ENCODE data around the gene PHF21A.

The PHF21A gene

DNA sequence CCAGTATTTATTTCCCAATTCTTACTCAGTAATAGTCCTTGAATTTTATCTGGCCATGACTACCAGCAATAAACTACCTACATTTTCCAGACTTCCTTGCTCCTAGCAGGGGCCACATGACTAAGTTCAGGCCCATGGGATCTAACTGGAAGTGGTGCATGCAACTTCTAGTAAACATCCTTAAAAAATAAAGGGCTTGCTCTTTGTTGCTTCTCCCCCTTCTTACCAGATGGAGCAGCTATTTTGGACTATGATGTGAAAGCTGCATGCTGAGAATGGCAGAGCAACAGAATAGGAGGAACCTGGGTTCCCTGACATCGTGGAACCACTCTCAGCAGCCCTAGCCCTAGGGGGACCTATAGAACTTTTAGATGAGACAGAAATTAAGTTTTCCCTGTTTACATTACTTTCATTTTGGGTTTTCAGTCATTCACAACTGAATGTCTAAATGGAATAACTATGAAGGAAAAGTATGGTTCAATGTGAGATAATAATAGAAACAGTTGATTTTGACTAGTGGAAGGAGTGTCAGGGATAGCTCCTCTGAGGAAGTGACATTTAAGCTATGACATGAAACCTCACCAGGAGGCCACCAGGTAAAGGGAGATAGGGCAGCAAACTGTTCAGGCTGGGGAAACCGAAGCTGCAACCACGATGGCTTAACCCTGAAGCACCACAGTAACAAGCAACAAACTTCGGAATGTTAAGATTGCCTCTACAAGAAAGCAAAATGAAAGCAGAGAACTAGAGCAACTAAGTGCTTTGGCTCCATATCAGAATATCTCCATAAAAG is 48.9 kb downstream of the PHF21A start:
- DNase-seq = no peak

DNA sequence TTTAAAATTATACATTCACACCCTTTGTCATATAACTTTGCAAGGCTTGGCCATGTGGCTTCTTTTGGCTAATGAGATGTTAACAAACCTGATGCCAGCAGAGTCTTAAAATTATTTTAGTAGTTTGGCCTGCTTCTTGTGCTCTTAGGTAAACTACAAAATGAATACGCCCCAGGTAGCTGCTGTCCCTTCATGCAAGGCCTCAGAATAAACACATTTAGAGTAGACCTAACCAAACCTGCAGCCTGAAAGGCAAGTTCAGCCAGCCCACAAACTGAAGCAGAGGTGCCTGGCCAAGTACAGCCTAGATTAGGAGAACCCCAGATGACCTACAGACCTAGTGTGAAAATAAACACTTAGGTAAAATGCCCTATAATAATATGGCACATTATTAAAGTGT is 50.2 kb downstream of the PHF21A start:
- DNase-seq = no peak

DNA sequence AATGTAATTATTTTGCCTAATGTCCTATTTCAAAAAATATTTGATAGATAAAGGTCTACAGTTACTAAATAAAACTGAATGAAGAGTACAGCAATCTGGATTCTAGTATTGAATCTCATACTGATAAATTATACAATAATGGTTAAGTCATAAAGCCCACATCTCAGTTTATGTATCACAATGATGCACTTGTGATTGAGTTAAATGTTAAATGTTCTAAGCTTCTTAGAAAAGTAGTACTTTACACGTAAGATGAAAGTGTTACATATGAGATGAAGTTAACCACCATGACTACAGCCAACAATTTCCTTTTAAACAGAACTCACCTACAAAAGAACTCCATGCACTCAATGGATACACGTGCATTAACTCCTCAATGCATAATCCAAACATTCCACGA is 51.7 kb downstream of the PHF21A start:
- DNase-seq = no peak

DNA sequence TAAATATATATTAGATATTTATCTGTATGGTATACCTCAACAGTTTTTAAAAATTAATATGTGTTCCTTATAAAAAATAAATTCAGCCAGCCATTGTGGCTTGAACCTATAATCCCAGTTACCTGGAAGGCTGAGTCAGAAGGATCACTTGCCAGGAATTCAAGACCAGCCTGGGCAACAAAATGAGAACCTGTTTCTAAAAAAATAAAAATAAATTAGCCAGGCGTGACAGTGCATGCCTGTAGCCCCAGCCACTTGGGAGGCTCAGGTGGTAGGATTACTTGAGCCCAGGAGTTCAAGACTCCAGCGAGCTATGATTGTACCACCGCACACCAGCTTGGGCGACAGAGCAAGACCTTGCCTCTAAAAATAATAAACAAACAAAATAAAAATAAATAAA is 54.9 kb downstream of the PHF21A start:
- DNase-seq = no peak

DNA sequence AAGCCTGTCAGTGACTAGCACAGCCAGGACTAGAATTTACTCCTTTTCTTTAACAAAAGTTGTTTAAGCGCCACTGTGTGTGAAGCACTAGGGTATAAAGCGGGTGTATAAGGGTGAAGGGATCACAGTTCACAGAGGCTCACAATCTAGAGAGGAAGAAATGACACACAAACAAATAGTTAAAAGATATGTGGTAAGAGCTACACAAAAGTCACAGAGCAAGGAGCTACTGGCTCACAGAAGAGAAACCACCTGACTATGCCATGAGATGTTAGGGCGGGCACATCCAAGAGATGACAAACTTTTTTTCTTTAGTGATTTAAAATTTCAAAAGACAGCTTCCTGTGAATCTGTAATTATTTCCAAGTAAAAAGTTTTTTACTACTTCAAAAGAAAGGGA is 55.6 kb downstream of the PHF21A start:
- DNase-seq = no peak

DNA sequence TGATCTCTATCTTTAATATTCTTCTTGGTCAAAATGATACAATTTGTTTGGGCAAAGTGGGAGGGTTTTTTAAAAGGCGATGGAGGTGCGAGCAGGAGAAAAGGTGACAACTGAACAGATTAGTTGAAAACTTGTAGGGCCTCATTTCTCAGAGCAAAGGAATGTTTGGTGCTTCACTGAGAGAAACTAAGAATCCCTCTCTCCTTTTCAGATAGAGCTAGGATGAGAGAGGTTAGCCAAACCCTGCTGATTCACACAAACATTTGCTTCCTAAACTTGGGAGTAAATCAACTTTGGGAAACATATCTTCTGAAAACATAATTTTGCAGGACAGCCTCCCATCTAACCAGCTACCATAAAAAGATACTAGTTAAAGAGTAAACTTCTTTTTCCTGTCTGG is 57.0 kb downstream of the PHF21A start:
- DNase-seq = no peak

DNA sequence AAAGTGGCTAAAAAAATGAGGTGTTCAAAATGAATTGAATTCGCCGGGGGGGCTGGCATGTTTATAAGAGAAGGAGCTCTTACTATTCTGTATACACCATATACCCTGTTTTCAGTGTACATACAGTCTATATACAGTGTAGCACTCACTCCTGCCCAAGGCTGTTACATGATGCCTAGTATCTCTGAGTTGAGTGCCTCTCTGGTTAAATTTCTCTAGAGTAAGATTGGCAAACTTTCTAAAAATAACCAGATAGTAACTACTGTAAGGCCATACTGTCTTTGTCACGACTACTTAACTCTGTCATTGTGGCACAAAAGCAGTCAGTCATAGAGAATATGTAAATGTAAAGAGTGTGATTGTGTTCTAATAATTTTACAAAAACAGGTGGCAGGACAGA is 58.1 kb downstream of the PHF21A start:
- no peak for DNase-seq

DNA sequence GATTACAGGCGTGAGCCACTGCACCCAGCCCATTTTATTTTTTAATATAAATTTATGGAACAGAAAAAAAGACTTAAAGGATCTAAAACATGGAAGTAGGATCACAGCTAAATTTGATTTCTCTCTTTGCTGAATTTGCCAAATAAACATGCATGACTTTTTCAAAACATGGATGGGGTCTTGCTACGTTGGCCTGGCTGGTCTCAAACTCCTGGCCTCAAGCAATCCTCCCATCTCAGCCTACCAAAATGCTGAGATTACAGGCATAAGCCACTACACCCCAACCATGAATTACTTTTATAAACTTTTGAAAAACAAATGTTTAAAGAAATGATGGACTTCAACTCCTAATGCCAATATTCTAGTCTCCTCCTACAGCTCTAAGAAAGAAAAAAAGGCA is 61.2 kb downstream of the PHF21A start:
- DNase-seq = no peak

DNA sequence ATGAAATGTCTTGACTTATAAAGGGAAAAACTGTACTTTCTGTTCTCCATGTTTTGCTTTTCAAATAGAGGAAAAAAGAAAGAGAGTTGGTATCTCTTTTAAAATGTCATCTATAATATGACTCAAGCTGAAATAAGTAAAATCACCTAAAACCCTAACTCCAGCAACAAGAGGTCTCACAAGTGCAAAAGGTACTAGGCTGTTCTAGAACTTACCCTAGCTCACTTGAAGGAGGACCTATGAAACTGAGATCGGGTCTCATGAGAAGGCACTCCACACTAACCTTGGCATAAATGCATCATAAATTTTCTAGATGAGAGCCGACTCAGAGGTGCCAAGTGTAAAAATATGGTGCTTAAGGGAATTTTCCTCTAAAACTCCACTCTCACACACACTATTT is 63.8 kb downstream of the PHF21A start:
- no peak for DNase-seq

DNA sequence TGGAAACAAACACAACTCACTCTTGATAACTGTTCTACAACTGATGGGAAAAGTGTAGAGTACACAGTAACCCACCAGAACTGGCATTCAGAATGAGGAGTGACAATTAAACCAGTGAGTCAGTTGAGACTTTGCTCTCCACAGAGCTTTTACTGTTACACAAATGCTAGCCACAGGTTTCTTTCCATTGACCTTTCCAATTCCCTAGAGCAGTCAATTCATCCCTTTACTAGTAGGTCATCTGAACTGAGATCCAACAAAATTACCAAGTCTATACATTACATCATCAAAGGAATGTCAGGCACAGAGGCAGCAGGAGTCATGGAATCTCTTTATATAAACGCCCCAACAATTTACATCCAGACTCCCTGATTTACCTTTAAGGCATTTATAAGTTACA is 65.9 kb downstream of the PHF21A start:
- no peak for DNase-seq

DNA sequence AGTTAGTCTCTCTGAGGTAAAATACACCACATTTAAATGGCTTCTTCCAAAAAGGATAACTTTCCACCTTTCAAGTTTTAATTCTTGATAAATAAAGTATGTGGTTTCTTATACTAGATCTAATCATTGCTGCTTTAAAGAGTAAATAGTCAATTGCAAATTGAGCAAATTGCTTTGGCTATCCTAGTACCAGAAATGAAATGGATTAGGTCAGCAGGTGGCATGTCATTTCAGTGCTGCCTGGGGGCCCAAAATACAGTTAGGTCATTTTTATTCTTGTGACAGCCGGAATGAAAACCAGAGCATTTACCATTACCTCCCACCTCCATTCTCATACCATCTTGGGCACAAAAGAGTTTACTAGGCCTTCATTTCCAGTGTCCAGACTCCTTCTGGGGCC is 70.2 kb downstream of the PHF21A start:
- DNase-seq = no peak

DNA sequence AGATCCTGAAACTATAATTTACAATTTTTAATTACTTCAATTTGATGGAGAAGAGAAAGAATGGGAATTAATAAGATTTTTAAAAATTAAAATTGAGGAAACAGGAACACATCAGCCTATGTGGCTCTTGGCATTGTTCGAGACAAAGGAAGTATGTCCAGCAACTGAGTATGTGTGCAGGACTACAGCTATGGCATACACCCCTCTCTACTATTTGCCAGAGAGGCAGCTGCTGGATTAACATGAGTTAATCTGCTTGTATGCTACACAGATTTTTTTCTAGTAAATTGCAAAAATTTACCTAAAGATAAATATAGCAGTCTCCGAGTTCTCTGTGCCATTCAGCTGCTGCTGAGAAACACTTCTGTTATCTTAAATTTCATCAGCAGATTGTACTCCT is 70.6 kb downstream of the PHF21A start:
- DNase-seq = no peak

DNA sequence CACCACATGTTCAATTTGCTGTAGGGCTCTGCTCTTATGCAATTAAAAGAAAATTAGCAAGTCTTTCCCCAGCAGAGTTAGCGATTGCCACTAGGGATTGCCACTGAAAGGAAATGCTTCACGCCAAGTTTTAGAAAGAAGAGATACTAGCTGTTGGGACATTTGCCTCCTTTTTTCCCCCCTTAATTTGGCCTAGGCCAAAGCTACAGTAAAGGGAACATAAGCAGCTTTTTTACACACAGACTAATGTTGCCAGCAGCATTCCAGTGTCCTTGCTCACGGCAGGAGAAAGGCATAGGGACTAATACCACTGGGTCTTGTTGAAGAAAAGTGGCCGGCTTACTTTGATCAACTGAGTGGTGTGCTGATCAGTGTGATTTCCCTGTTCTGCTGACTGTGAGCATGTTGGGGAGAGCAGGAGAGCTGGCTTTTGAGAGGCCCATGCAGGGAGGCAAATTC is 71.2 kb downstream of the PHF21A start:
- no peak for DNase-seq

DNA sequence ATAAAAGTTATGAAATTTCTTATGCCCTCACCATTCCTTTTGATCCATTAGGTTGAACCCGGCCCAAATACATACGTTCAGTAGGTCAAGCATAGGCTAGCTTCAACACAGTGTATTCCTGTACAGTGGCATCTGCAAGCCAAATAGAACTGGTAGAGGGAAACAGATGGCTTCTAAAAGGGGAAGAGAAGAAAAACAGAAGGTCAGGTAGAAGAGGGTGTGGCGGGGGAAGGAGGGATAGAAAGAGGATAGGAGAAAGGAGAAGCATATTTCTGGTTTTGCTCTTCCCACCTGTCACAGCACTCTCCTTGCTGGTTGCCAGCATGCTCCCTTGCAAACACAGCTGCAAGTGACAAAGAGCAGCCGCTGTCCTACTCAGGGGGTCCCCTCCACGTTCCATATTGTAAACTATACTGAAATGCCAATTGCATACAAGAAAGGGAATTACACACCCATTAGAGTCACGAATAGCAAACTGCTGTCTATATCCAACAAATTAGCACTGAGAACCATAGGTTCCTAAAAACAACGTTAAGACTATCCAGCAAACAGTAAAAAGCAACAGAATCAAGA is 71.8 kb downstream of the PHF21A start:
- peak; percentile 10 for DNase-seq

DNA sequence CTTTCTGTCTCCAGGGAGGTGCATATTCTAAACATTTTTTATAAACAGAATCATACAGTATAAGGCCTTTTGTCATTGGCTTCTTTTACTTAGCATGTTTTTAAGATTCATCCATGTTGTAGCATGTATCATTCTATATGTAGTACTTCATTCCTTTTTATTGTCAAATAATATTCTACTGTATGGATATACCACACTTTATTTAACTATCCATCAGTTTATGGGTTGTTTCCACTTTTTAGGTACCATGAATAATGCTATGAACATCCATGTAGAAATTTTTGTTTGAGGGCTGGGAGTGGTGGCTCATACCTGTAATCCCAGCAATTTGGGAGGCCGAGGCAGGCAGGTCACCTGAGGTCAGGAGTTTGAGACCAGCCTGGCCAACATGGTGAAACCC is 73.1 kb downstream of the PHF21A start:
- no peak for DNase-seq

DNA sequence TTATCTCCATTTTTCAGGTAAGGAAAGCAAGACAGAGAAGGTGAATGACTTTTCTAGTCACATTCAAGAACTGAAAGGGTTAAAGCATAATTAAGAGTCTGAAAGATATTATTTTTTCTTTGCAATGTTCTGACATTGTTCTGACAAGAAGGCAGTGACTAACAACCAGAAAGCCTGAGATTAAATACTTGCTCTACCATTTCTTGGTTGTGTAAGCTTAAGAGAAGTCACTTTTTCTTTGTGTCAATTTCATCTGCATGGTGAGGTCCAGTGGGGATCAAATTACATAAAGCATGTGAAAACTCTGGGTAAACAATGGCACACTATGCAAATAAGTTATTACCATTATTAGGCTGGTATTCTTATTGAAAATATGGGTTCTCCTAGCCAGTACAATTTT is 73.7 kb downstream of the PHF21A start:
- no peak for DNase-seq

DNA sequence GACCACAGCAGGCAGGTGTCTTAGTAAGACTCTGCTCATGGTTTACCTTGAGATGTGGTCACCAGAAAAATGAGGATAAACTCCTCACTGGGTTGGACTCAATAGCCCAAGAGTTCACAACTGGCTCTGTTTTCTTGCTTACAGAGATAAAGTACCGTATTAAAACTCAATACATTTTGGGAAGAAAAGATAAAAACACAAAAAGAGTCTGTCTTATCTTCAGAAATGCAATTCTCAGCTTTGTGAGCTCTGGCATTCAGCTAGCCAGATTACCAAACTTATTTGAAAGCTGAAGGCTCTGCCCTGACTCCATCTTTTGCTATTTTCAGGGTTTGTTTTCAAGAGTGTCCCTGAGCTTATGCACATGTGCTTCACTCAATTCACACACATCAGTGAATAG is 75.4 kb downstream of the PHF21A start:
- no peak for DNase-seq

DNA sequence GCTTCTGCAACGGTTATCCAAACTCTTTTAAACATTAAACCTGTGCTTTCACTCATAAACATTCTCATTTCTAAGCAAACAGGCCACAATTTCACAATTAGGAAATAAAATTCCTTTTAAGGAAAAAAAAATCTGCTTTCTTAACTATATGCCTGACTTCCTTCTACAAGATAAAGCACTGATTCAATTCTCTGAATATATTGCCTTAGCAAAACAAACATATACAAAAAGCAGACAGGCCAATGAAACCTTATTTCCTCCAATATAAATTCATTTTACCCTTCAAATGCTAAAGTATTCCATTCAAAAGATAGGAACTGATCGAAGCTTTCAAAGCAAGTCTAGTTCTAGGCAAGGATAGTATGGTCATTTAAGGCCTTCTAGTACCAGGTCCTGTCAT is 76.7 kb downstream of the PHF21A start:
- DNase-seq = no peak

DNA sequence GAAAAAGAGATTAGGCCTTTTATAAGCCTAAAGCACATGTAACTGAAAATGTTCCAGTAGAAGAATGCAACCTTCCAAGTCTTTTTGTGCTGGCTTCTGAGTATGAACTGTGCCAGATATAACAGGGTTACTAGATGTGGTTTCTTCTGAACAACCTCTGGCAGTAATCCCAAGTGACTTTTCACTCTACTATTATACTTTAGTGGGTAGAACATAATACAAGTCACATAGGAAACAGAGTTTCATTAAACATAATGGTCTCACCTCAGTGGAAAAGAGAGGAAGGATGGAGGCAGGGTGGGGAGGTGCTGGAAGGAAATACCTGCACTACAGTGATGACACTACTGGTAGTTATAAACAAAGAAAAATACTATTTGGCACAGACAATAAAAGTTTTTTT is 81.3 kb downstream of the PHF21A start:
- DNase-seq = no peak

DNA sequence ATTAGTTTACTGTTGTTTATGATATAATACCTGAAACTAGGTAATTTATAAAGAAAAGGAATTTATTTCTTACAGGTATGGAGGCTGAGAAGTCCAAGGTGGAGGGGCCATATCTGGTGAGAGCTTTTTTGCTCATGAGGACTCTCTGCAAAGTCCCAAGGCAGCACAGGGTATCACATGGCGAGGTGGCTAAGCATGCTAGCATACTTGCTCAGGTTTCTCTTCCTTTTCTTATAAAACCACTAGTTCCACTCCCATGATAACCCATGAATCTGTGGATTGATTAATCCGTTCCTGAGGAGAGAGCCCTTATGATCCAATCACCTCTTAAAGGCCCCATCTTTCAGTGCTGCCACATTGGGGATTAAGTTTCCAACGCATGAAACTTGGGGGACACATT is 82.7 kb downstream of the PHF21A start:
- no peak for DNase-seq

DNA sequence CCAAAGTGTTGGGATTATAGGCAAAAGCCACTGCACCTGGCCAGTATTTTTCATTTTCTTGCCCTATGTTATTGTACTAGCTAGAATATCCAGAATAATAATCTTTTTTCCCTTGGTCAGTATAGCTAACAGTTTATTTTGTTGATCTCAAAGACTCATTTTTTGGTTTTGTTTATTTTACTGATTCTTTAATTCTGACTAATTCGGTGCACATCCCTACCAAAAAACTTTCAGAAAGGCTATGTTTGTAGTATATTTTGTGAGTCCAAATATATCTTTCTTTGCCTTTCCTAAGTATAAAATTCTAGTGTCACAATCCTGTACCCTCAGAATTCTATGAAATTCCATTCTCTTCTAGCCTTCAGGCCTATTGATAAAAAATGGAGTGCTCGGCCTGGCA is 84.3 kb downstream of the PHF21A start:
- DNase-seq = no peak

DNA sequence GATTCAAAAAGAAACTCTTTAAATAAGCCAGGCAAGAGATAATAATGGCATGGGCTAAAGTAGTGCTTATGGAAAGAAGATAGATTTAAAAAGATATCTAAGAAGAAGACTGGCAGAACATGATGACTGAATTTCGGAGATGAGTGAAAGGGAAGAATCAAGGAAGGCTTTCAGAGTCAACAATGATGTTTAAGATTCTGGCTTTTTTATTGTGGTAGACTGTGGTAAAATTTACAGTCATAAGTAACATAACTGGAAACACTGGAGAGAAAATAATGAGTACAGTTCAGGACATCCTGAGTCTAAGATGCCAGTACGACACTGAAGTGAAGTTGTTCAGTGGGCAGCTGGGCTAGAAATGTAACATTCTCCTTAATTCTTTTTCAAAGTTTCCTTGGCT is 85.2 kb downstream of the PHF21A start:
- no peak for DNase-seq

DNA sequence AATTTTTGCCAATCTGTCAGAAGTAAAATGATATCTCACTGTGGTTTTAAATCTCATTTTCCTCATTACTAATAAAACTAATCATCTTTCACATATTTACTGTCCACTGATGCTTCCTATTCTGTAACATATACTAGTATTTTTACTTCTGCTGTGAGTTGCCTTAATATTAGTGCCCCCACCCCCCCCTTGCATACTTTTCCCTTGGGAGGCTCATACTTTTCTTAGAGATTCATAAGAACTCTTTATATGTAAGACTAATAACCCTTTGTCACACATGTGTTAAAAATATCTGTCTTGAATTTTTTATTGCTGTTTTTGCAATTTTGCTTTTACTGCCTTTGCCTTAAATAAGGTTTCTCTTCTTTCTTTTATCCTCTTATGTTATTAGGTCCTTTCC is 87.2 kb downstream of the PHF21A start:
- DNase-seq = no peak

DNA sequence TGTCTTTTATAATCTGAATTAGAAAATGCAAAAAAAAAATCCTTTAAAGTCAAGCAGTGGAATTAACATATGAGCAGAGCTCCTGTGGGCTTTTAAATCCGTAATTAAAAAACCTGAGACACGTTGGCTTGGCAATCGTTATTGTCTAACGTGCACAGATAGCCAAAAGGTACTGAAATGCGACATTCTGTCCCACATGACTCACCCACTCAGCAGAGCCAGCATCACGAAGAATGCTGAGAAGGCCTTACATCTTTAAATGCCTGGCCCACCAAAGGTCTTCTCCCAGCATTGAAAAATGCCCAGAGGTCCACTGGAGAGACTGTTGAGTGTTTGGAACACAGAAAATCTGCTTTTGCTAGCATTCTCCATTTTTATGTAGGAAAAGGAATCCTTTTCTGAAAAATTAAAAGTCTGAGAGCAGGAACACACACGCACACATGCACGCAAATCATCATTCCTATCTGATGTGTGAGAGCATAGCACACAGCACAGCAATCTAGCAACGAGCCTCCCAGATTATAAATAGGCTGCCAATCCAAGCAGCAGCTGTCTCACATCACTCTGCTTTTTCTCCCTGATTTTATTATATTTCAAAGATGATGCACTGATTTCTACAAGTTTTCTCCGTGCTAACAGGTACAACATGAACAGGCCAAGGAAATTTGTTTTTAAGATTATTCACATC is 94.5 kb downstream of the PHF21A start:
- no peak for DNase-seq

All from NCI-H1092 treated with DMSO at 0.1 percent for 48 hours (cell line).